Smooth muscle cell (in vitro differentiated cells): ENCODE results near the gene PHKB. TPM values are rescaled to one million over a fixed set of nuclear protein-coding genes. Genes with fewer than 3 reads are reported as not detected.

Experiments used
- DNase-seq: peaks from one replicate; lab custom pipeline; 2025; ENCODE audit not compliant: unreplicated experiment; lab: John Stamatoyannopoulos, UW
- H2AFZ ChIP-seq: fragments of 200-600 bp; sonication (generic); 2 replicates; pipeline ENCODE4 v1.6.0; 2016; ENCODE audit warnings: antibody characterized with exemption, low read depth, mild to moderate bottlenecking
- H3F3A ChIP-seq: fragments of 200-600 bp; sonication (generic); 2 replicates; pipeline ENCODE4 v1.6.0; 2017; ENCODE audit warnings: antibody characterized with exemption, low read depth
- H3K27ac ChIP-seq: fragments of 200-600 bp; sonication (generic); 2 replicates; pipeline ENCODE4 v1.5.1; 2016; ENCODE audit warnings: low read depth, mild to moderate bottlenecking
- H3K27me3 ChIP-seq: fragments of 200-600 bp; sonication (generic); 2 replicates; pipeline ENCODE4 v1.6.1; 2016; ENCODE audit warnings: low read depth, mild to moderate bottlenecking
- H3K36me3 ChIP-seq: fragments of 200-600 bp; sonication (generic); 2 replicates; pipeline ENCODE4 v1.5.1; 2016; ENCODE audit warnings: low read depth
- H3K4me1 ChIP-seq: fragments of 200-600 bp; sonication (generic); 2 replicates; pipeline ENCODE4 v1.5.1; 2016; ENCODE audit warnings: low read depth
- H3K4me2 ChIP-seq: fragments of 200-600 bp; sonication (generic); 2 replicates; pipeline ENCODE4 v1.6.0; 2016; ENCODE audit warnings: mild to moderate bottlenecking
- H3K4me3 ChIP-seq: fragments of 200-600 bp; sonication (generic); 2 replicates; pipeline ENCODE4 v1.5.1; 2016; ENCODE audit warnings: mild to moderate bottlenecking
- H3K79me2 ChIP-seq: fragments of 200-600 bp; sonication (generic); 2 replicates; pipeline ENCODE4 v1.6.0; 2016; ENCODE audit warnings: low read depth, mild to moderate bottlenecking
- H3K9ac ChIP-seq: fragments of 200-600 bp; sonication (generic); 2 replicates; pipeline ENCODE4 v1.6.0; 2016; ENCODE audit warnings: low read depth
- H3K9me3 ChIP-seq: fragments of 200-600 bp; sonication (generic); replicated peaks from 2 replicates; pipeline ENCODE4 v1.5.1; 2016; ENCODE audit warnings: low read depth
- H4K20me1 ChIP-seq: fragments of 200-600 bp; sonication (generic); 2 replicates; pipeline ENCODE4 v1.6.0; 2016; ENCODE audit warnings: low read depth
- CTCF ChIP-seq: fragments of 200-600 bp; sonication (generic); IDR thresholded peaks from 2 replicates; pipeline ENCODE4 v1.5.1; 2017; ENCODE audit warnings: borderline replicate concordance, mild to moderate bottlenecking, antibody characterized with exemption; ENCODE audit not compliant: insufficient read depth, poor library complexity, severe bottlenecking
- WGBS: methylation state at CpG from one replicate; pipeline ENCODE4 v1.1.7; 2016; ENCODE audit warnings: low lambda C conversion rate; 5-methylcytosine and 5-hydroxymethylcytosine counted together
- polyA plus RNA-seq: library from polyadenylated mRNA; unstranded; fragments of >200 nt; fragmentation: Nextera tagmentation; extraction: Ambion mirVana; gene quantifications from 2 replicates; pipeline ENCODE4 v1.2.1, GENCODE V29; 2016
- total RNA-seq: library from RNA; depleted of rRNA; stranded (reverse); fragments of >200 nt; gene quantifications from 2 replicates; pipeline ENCODE4 v1.2.3, GENCODE V29; 2014

PHKB gene
- total RNA-seq: 30.3 and 32.4 TPM in 2 replicates
- 11.4 and 17.4 TPM in 2 replicates for polyA plus RNA-seq

GRCh38 chr16:47460711-47461597 is at the start of gene PHKB, which contains the start of gene ITFG1:
PHKB (plus strand) TSS chr16:47461331; CDS start chr16:47461351, 20 bp downstream.
ITFG1 (minus strand) TSS chr16:47461063; CDS start chr16:47461045, 18 bp downstream.
- no peaks in the 10 kb centered on the region for H3F3A ChIP-seq
- H3K4me1 ChIP-seq: peaks cover 10% of the 10 kb centered on the region
- H3K9me3 ChIP-seq: no peaks in the 10 kb centered on the region
- DNase-seq: peak; percentile 76
- WGBS: 1% methylated on average over 82 of the region's 82 CpGs
- H3K79me2 ChIP-seq: peaks cover 34% of the 10 kb centered on the region
- no peak for TF ChIP-seq CTCF
- peak within 1 kb of the TSS; percentile 100 for H3K27ac ChIP-seq
- H3K27me3 ChIP-seq: no peaks in the 10 kb centered on the region
- peak within 1 kb of the TSS; percentile 89 for H2AFZ ChIP-seq
- H3K4me3 ChIP-seq: peak within 1 kb of the TSS; percentile 80
- H3K36me3 ChIP-seq: no peaks in the 10 kb centered on the region
- H3K4me2 ChIP-seq: peak within 1 kb of the TSS; percentile 89
- peak within 1 kb of the TSS; percentile 99 for H3K9ac ChIP-seq
- H4K20me1 ChIP-seq: no peaks in the 10 kb centered on the region

GRCh38 chr16:47413041-47413440 is 48.1 kb upstream of the PHKB start:
- Histone ChIP-seq H3K27ac (no peak overlapping the region), H4K20me1 (peaks cover 7% of the 10 kb centered on the region), H3K27me3 (no peaks in the 10 kb centered on the region), H3K4me2 (no peak overlapping the region), H3F3A (no peaks in the 10 kb centered on the region), H2AFZ (no peak overlapping the region), H3K9me3 (no peaks in the 10 kb centered on the region), H3K4me1 (no peaks in the 10 kb centered on the region), H3K79me2 (no peaks in the 10 kb centered on the region), H3K4me3 (no peak overlapping the region), H3K9ac (no peak overlapping the region), H3K36me3 (peaks cover 5% of the 10 kb centered on the region)
- WGBS: 97% methylated on average over 1 of the region's 1 CpG
- no peak for DNase-seq
- TF ChIP-seq CTCF: no peak

- H3K4me3 ChIP-seq: no peak overlapping the region
- no peak overlapping the region for H3K9ac ChIP-seq
- no peaks in the 10 kb centered on the region for H3K4me1 ChIP-seq
- no peak for TF ChIP-seq CTCF
- no peak overlapping the region for H2AFZ ChIP-seq
- WGBS: 100% methylated on average over 1 of the region's 1 CpG
- H3K27ac ChIP-seq: no peak overlapping the region
- H3K4me2 ChIP-seq: no peak overlapping the region
- no peaks in the 10 kb centered on the region for H4K20me1 ChIP-seq
- H3K27me3 ChIP-seq: no peaks in the 10 kb centered on the region
- DNase-seq: no peak
- no peaks in the 10 kb centered on the region for H3K79me2 ChIP-seq
- H3K36me3 ChIP-seq: no peaks in the 10 kb centered on the region
- no peaks in the 10 kb centered on the region for H3K9me3 ChIP-seq
- no peaks in the 10 kb centered on the region for H3F3A ChIP-seq
These were observed 44.3 kb upstream of the PHKB start for GRCh38 chr16:47416869-47417268.
